Mesenteric fat pad (tissue), 1 donor: ENCODE measurements around the gene KLHL30. TPM values are rescaled to one million over a fixed set of nuclear protein-coding genes. Genes with fewer than 3 reads are reported as not detected.

Experiments
- DNase-seq: peaks from one replicate; pipeline ENCODE4 v3.0.0-alpha.2; 2020; ENCODE audit warnings: low spot score
- total RNA-seq: library from RNA; stranded (reverse); fragmentation: NEBNext Ultra II Directional; extraction: Animal tissue kit (Norgen Biotek cat#: 25700); gene quantifications from one replicate; pipeline ENCODE4 v1.2.1, GENCODE V29; 2021
- donor health status: DM: yes; HTN: yes; CAD: no.

KLHL30 gene
- total RNA-seq, 1 donor from 2014 or later, result 4.4 TPM

DNA sequence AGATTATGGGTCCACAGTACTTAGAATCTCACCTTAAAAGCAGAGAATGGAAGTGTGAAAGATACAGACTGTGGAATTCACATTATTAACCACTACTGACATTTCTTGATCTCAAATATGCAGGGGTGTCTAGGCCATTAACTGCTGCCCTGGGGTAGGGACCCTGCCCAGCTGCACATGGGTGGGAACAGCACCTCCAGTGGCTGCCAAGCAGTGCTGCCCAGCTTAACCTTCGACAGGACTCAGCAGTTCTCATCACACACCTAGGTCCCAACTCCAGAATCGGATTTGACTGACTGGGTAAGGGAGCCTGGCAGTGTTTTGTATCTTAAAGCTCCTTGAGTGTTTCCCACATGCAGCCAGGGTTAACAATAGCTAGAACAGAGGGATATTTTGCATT lies 35.2 kb downstream of the KLHL30 start:
- no peak for DNase-seq

DNA sequence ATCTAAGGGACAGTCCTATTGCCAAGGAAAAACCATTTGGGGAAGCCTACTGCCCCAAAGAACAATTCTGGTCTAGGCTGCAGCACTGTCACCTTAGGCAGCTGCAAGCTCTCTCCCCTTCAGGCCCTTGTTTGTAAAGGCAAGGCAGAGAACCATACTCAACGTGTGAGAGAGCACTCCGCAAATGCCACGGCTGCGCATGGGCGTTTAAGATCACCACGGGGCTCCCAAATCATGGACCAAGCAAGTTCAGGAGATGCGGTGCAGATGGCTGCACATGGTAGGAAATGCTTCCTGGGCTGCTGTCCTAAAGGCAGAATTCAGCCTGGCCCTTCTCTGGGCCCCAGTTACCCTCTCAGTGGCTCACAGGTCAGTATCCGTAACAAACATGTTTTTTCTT lies 35.8 kb downstream of the KLHL30 start:
- DNase-seq, result no peak

DNA sequence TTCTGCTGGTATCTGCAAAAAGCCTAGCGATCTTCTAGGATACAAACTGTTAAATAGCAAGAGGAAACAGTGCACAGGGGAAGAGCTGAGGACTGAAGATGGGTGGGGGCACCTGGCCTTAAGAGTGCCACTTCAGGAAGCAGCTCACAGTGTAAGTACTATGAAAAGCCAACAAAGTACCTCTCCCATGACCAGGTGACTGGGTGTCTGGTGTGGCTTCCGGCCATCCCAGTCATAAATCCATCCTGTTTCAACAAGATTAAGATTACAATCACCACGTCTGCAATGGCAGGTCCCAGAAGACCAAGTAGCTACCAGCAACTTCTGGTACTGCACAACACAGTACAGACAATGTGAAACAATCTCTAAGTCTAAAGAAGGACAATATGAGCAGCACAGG lies 36.2 kb downstream of the KLHL30 start:
- no peak for DNase-seq

DNA sequence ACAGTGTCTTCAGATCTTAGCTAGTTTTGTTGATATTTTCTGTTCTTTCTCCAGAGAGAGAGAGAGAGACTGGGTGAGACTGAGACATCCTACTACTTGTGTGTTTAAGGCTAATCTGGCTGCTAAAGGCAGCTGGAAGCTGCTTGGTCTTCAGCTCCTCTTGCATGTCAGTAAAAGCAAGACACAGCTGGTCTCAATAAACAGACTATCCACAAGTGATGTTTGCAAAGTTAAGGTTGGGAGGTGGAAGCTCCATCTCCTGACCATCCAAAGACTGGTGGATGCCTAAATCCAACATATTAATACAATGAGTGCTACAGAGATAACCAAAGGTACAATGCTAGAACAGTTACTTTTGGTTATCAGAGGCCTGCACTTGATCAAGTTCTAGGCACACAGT lies 38.1 kb downstream of the KLHL30 start:
- DNase-seq, result no peak

DNA sequence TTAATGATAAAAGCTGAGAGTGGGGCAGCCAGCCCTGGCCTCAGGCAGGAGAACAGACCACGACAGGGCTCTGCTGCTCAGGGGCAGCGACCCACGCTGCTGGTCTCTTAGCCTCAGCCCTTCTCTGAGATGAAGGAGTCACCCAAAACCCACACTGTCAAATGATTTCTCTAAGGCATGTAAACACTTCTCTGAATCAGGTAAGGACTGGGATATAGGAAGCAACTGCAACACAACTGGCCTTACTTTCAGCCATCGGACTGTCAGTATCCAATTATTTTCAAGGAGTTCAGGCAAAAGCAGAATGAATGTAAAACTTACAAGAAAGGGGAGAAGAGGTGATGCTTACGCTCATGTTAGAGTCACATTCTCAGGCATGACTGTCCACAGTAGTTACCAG lies 42.1 kb downstream of the KLHL30 start:
- no peak for DNase-seq

DNA sequence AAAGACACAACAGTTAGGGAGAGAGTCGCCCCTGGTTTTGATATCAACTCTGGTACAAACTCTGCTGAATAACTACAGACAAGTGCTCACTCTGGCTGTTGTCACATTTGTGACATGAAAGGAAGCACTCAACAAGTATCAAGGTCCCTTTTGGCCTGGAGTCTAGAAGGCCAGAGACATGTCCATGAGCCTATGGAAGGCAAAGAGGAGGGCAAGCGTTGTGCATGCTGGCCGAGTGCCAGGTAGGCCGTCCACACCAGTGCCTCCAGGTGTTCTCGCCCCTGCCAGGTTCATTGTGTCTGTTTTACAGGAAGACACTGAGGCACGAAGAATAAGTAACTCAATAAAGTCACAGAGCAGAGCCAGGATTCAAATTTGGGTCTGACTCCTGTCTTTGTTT lies 43.9 kb downstream of the KLHL30 start:
- no peak for DNase-seq

DNA sequence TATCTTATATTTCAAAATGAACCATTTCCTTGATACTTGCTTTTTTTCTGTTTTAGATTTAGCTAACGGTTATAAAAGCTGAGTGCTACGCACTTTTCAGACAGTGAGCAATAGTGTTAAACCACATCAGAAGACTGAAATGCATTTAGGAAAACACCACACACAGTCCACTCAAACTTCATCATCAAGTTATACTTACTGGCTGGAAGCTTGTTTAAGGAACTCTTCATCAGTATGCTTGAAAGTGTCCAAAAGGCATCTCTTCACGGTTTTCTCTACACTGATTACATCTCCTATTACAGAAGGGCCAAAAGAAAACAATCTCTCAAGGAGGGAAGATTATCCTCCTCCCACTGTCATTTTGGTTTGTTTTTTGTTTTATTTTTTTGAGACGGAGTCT lies 45.4 kb downstream of the KLHL30 start:
- DNase-seq, result no peak

DNA sequence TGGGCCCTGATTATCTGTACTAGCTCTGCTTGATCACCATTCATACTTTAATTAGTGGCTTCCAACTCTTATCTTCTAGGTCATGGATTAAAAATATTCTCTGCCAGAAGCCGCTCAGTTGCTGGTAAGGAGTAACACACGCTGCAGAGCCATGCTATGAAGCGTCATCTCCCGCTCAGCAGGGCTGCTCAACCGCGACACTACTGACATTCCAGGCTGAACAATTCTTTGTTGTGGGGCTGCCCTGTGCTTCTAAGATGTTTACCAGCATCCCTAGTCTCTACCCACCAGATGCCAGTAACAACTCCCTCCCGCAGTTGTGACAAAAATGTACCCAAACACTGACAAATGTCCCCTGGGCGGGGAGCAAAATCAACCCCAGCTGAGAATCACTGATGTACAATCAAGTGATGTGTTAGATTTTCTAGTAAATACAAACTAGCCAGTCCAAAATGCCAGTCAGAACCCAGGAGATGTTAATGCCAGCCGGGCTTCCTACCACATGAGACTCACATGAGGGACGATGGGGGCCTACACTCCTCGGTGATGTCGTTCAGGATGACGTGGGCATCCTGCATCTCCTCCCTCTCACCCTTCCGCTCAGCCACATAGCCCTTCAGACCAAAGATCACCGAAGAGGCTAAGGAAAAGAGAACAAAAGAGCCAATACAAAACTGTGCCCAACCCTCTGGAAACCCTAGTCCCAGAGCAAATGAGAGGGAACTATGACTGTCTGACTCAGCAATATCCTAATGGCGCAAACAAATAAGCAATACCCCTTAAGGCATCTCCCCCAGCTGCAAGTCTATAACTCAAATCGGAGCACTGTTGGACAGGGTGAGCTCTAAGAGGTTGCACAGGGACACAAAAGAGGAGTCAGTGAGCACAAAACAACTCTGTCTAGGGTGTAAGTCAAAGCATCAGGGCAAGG lies 49.4 kb downstream of the KLHL30 start:
- DNase-seq, result no peak

DNA sequence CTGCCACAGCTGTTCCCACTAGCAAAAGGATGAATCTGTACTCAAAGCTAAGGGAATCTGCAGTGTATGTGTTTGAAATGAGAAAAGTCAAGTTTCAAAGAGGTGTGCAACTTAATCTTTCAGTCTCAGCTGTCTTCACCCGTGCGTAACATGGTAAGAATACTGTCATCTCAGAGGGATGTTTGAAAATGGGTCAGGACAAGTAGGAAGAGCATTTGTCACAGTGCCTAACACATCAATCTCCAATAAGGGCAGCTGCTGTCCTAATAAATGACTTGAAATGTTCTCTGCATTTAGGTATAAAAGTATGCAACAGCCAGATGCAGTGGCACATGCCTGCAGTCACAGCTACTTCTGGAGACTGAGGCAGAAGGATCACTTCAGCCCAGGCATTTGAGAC lies 52.0 kb downstream of the KLHL30 start:
- DNase-seq, result no peak

Other genes with a start within 250 kb of the KLHL30 start
- gene UBE2F, start 171.7 kb upstream of the KLHL30 start, total RNA-seq, result 58.8 TPM
- 13.6 TPM for gene SCLY, start 77.7 kb upstream of the KLHL30 start, total RNA-seq
- gene ESPNL, start 38.3 kb upstream of the KLHL30 start, total RNA-seq, result 0.48 TPM
- 1.5 TPM for gene ERFE, start 20.3 kb downstream of the KLHL30 start, total RNA-seq
- 36.4 TPM for gene ILKAP, start 65.0 kb downstream of the KLHL30 start, total RNA-seq
- 4.3 TPM for gene HES6, start 101.4 kb downstream of the KLHL30 start, total RNA-seq
- 9.9 TPM for gene PER2, start 149.9 kb downstream of the KLHL30 start, total RNA-seq
- gene TRAF3IP1, start 181.8 kb downstream of the KLHL30 start, total RNA-seq, result 24.5 TPM